Thyroid gland (tissue), 4 donors: ENCODE data around the gene MDGA2.

ENCODE experiments used
- CTCF ChIP-seq, 6 experiments: fragments of 200-600 bp in 3 of 6; fragments of 450-650 bp in 3 of 6; sonication (generic) in 3 of 6; IDR thresholded peaks; one replicate each; pipeline ENCODE4 v1.5.1; 2016 to 2019; ENCODE audit warnings: antibody characterized with exemption in 6 of 6, mild to moderate bottlenecking in 2 of 6, inconsistent platforms in 1 of 6, moderate library complexity in 1 of 6
- POLR2A ChIP-seq, 2 donors: fragments of 450-650 bp; IDR thresholded peaks; one replicate each; pipeline ENCODE4 v1.6.1; 2017; ENCODE audit warnings: antibody characterized with exemption in 2 of 2, mild to moderate bottlenecking in 2 of 2, moderate library complexity in 1 of 2

GRCh38 chr14:47471075-47471474, 204.3 kb downstream of the MDGA2 start:
- TF ChIP-seq POLR2A (IDR thresholded peaks at IDR 0.05) (no peak), CTCF (IDR thresholded peaks at IDR 0.05) (no peak)
